ENCODE results near the gene C6. TPM values are rescaled to one million over a fixed set of nuclear protein-coding genes. Genes with fewer than 3 reads are reported as not detected.

The C6 gene
- polyA plus RNA-seq, 1 donor (not counting 4 experiments of a cell fraction or from before 2014, with no cell fraction given): not detected

DNA sequence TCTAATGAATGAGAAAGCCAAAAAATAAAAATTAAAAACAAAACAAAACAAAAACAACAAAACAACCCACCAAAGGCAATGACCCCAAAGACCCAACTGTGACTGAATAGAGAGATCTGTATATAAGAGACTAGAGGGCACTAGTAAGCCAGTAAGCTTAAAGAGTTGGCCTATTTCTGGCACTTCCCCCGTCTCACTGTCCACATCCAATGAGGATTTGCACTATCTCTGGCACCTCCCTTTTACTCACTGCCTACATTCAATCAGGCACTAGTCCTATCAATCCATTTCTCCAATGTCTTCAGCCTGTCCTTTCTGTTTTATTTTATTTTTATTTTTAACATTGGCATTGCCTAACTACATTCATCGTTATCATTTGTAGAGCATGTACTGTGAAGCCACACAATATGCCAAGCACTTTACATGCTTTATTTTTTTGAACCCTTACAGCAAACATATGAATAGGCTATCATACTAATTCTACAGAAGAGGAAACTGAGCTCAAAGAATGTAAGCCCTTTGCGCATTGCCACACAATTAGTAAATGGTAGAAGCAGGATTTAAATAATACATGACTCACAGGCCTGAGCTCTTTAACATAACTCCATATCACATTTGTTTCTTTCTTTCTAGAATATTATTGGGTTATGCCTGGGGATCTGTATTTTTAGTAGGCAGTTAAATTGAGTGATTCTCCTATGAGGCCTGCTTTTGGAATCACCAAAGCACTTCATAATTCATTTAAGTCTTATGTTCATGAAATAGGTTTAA is 70.0 kb downstream of the C6 start:
- H3K4me3 ChIP-seq (ENCODE audit: control insufficient read depth in 2 of 3, extremely low read depth in 1 of 3, insufficient read depth in 2 of 3, low read depth in 1 of 3, low read length in 3 of 3): no peak overlapping the region
- no peaks in the 10 kb centered on the region for H4K20me1 ChIP-seq (ENCODE audit: control insufficient read depth, extremely low read depth, insufficient read depth, low read length)
- H3K27ac ChIP-seq (ENCODE audit: control insufficient read depth, insufficient read depth, low read length): no peak overlapping the region
- no peaks in the 10 kb centered on the region for H3K4me1 ChIP-seq (ENCODE audit: control insufficient read depth, extremely low read depth, insufficient read depth, low read length)
- H3K36me3 ChIP-seq (ENCODE audit: control insufficient read depth in 2 of 2, extremely low read depth in 1 of 2, insufficient read depth in 2 of 2, low read length in 2 of 2): no peaks in the 10 kb centered on the region
- no peak overlapping the region for H3K4me2 ChIP-seq (ENCODE audit: control insufficient read depth, extremely low read depth, insufficient read depth, low read depth, low read length)
- no peaks in the 10 kb centered on the region for H3K9me3 ChIP-seq (ENCODE audit: control insufficient read depth, low read depth, low read length)
- FAIRE-seq (no peak), DNase-seq (ENCODE audit: low read depth, low spot score) (no peak)
- no peak overlapping the region for H2AFZ ChIP-seq (ENCODE audit: control insufficient read depth, low read length)
- no peak overlapping the region for H3K9ac ChIP-seq (ENCODE audit: control insufficient read depth, extremely low read depth, insufficient read depth, low read length)
- H3K9me1 ChIP-seq (ENCODE audit: control insufficient read depth, extremely low read depth, insufficient read depth, low read length): no peaks in the 10 kb centered on the region
- TF ChIP-seq, protein P1, sequence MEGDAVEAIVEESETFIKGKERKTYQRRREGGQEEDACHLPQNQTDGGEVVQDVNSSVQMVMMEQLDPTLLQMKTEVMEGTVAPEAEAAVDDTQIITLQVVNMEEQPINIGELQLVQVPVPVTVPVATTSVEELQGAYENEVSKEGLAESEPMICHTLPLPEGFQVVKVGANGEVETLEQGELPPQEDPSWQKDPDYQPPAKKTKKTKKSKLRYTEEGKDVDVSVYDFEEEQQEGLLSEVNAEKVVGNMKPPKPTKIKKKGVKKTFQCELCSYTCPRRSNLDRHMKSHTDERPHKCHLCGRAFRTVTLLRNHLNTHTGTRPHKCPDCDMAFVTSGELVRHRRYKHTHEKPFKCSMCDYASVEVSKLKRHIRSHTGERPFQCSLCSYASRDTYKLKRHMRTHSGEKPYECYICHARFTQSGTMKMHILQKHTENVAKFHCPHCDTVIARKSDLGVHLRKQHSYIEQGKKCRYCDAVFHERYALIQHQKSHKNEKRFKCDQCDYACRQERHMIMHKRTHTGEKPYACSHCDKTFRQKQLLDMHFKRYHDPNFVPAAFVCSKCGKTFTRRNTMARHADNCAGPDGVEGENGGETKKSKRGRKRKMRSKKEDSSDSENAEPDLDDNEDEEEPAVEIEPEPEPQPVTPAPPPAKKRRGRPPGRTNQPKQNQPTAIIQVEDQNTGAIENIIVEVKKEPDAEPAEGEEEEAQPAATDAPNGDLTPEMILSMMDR (optimal IDR thresholded peaks at IDR 0.05 in 1 of 3, IDR thresholded peaks at IDR 0.05 in 1 of 3, conservative IDR thresholded peaks at IDR 0.05 in 1 of 3; ENCODE audit: extremely low read depth in 1 of 3, insufficient read depth in 2 of 3, low read length in 3 of 3): no peak
- TF ChIP-seq EZH2 (IDR thresholded peaks at IDR 0.05; ENCODE audit: low read length): no peak
- dilution Hi-C loops (cut with MboI; ENCODE audit: extremely low pct_ligation_motif_present, low sequenced_read_pairs): no loop called here
- no peaks in the 10 kb centered on the region for H3K27me3 ChIP-seq (ENCODE audit: control insufficient read depth, extremely low read depth, insufficient read depth, low read length)
- no peaks in the 10 kb centered on the region for H3K79me2 ChIP-seq (ENCODE audit: control insufficient read depth, insufficient read depth, low read length)

DNA sequence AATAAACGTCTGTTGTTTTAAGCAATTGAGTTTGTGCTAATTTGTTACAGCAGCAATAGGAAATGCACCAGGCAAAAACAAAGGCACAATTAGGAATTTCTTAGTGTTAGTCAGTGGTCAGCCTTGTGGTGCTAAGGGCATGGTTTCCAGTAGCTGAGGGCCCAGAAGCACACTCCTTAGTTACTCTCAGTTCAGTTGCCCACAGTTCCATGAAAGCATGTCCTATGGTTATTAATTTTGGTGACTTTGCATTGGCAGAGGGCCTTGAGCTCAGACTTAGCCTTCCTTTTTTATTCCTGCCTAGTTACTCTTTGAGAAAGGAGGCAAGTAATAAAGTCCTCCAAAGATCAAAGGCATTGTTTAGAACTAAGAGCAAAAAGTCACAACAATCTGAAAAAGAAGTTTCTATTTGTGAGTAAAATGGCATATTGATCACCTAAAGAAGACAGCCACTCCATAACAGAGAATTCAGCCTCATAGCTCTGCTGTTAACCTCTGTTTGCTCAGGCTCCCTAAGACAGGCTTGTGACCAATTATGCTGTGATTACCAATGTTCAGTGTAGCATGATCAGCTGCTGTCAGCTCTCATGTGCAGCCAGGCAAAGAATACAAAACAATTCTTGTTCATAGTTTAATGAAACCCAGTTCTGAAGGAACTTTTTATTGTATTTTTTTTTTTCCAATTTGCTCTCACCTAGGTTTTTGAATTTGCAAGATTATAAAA is 85.2 kb downstream of the C6 start:
- DNase-seq (ENCODE audit: low read depth, low spot score) (no peak), FAIRE-seq (no peak)
- no peak overlapping the region for H3K27ac ChIP-seq (ENCODE audit: control insufficient read depth, insufficient read depth, low read length)
- H3K4me2 ChIP-seq (ENCODE audit: control insufficient read depth, extremely low read depth, insufficient read depth, low read depth, low read length): no peak overlapping the region
- H3K4me1 ChIP-seq (ENCODE audit: control insufficient read depth, extremely low read depth, insufficient read depth, low read length): no peaks in the 10 kb centered on the region
- H3K4me3 ChIP-seq (ENCODE audit: control insufficient read depth in 2 of 3, extremely low read depth in 1 of 3, insufficient read depth in 2 of 3, low read depth in 1 of 3, low read length in 3 of 3): no peak overlapping the region
- no peak overlapping the region for H3K9ac ChIP-seq (ENCODE audit: control insufficient read depth, extremely low read depth, insufficient read depth, low read length)
- H2AFZ ChIP-seq (ENCODE audit: control insufficient read depth, low read length): no peak overlapping the region
- no peaks in the 10 kb centered on the region for H3K9me3 ChIP-seq (ENCODE audit: control insufficient read depth, low read depth, low read length)
- H4K20me1 ChIP-seq (ENCODE audit: control insufficient read depth, extremely low read depth, insufficient read depth, low read length): no peaks in the 10 kb centered on the region
- no peak for TF ChIP-seq EZH2 (IDR thresholded peaks at IDR 0.05; ENCODE audit: low read length)
- TF ChIP-seq, protein P1 (optimal IDR thresholded peaks at IDR 0.05 in 1 of 3, IDR thresholded peaks at IDR 0.05 in 1 of 3, conservative IDR thresholded peaks at IDR 0.05 in 1 of 3; ENCODE audit: extremely low read depth in 1 of 3, insufficient read depth in 2 of 3, low read length in 3 of 3): no peak
- H3K36me3 ChIP-seq (ENCODE audit: control insufficient read depth in 2 of 2, extremely low read depth in 1 of 2, insufficient read depth in 2 of 2, low read length in 2 of 2): no peaks in the 10 kb centered on the region
- dilution Hi-C loops (cut with MboI; ENCODE audit: extremely low pct_ligation_motif_present, low sequenced_read_pairs): no loop called here
- no peaks in the 10 kb centered on the region for H3K9me1 ChIP-seq (ENCODE audit: control insufficient read depth, extremely low read depth, insufficient read depth, low read length)
- no peaks in the 10 kb centered on the region for H3K27me3 ChIP-seq (ENCODE audit: control insufficient read depth, extremely low read depth, insufficient read depth, low read length)
- no peaks in the 10 kb centered on the region for H3K79me2 ChIP-seq (ENCODE audit: control insufficient read depth, insufficient read depth, low read length)

Measured in keratinocyte (primary cell).